Stomach (tissue), 4 donors: ENCODE measurements around the gene BRMS1.

Source experiments
- POLR2A ChIP-seq, 4 donors: fragments of 450-650 bp; IDR thresholded peaks; one replicate each; pipeline ENCODE4 v1.6.1; 2016; ENCODE audit warnings: antibody characterized with exemption in 4 of 4, control low read depth in 2 of 4, mild to moderate bottlenecking in 1 of 4, moderate library complexity in 1 of 4
- POLR2AphosphoS5 ChIP-seq, 3 donors: sonication (generic); formaldehyde crosslinking; IDR thresholded peaks; one replicate each; pipeline ENCODE4 v1.6.1; 2016; ENCODE audit warnings: antibody characterized with exemption in 3 of 3
- TF ChIP-seq, protein P1 (sequence below), 7 experiments: fragments of 450-650 bp in 4 of 7; fragments of 200-600 bp in 3 of 7; sonication (generic) in 3 of 7; IDR thresholded peaks; one replicate each; pipeline ENCODE4 v1.5.1; 2016 to 2019; ENCODE audit warnings: antibody characterized with exemption in 7 of 7, control low read depth in 2 of 7, mild to moderate bottlenecking in 1 of 7

GRCh38 chr11:66366844-66367477 is 22.1 kb upstream of the BRMS1 start:
- TF ChIP-seq POLR2A (IDR thresholded peaks at IDR 0.05) (no peak), POLR2AphosphoS5 (IDR thresholded peaks at IDR 0.05) (no peak)
- TF ChIP-seq, protein P1, sequence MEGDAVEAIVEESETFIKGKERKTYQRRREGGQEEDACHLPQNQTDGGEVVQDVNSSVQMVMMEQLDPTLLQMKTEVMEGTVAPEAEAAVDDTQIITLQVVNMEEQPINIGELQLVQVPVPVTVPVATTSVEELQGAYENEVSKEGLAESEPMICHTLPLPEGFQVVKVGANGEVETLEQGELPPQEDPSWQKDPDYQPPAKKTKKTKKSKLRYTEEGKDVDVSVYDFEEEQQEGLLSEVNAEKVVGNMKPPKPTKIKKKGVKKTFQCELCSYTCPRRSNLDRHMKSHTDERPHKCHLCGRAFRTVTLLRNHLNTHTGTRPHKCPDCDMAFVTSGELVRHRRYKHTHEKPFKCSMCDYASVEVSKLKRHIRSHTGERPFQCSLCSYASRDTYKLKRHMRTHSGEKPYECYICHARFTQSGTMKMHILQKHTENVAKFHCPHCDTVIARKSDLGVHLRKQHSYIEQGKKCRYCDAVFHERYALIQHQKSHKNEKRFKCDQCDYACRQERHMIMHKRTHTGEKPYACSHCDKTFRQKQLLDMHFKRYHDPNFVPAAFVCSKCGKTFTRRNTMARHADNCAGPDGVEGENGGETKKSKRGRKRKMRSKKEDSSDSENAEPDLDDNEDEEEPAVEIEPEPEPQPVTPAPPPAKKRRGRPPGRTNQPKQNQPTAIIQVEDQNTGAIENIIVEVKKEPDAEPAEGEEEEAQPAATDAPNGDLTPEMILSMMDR (IDR thresholded peaks at IDR 0.05): no peak
